Gastrocnemius medialis (tissue), 4 donors: ENCODE results near the gene OR13J1. TPM values are rescaled to one million over a fixed set of nuclear protein-coding genes. Genes with fewer than 3 reads are reported as not detected.

Experiments used
- ATAC-seq, 2 donors: fragments of 150-250 bp; one replicate each; pipeline ENCODE4 v1.9.1; 2016
- DNase-seq, 2 donors: peaks; one replicate each; pipeline ENCODE4 v3.0.0-alpha.2; 2019
- H3K27ac ChIP-seq, 4 donors: fragments of 200-600 bp; sonication (generic); 1 replicate in 1 of 4; 2 replicates in 3 of 4; pipeline ENCODE4 v1.5.1; 2016 to 2018; ENCODE audit warnings: mild to moderate bottlenecking in 2 of 4, moderate library complexity in 1 of 4
- H3K27me3 ChIP-seq, 3 donors: fragments of 200-600 bp; sonication (generic) in 2 of 3; 1 replicate in 1 of 3; 2 replicates in 2 of 3; pipeline versions ENCODE4 v1.5.1 to v1.6.0; 2016 to 2019; ENCODE audit warnings: mild to moderate bottlenecking in 1 of 3, moderate library complexity in 1 of 3
- H3K36me3 ChIP-seq, 2 donors: fragments of 200-600 bp; sonication (generic) in 1 of 2; one replicate each; pipeline ENCODE4 v1.5.1; 2017 to 2018
- H3K4me1 ChIP-seq, 2 donors: fragments of 200-600 bp; sonication (generic) in 1 of 2; one replicate each; pipeline ENCODE4 v1.5.1; 2016 to 2017; ENCODE audit warnings: mild to moderate bottlenecking in 2 of 2
- H3K4me3 ChIP-seq, 4 donors: fragments of 200-600 bp; sonication (generic) in 3 of 4; 1 replicate in 1 of 4; 2 replicates in 3 of 4; pipeline ENCODE4 v1.5.1; 2016 to 2019; ENCODE audit warnings: mild to moderate bottlenecking in 2 of 4
- H3K9me3 ChIP-seq, 3 donors: fragments of 200-600 bp; sonication (generic) in 2 of 3; 1 replicate in 1 of 3; 2 replicates in 2 of 3; pipeline ENCODE4 v1.5.1; 2016 to 2019
- CTCF ChIP-seq, 5 experiments: fragments of 450-650 bp in 3 of 5; fragments of 200-600 bp in 2 of 5; sonication (generic) in 2 of 5; IDR thresholded peaks in 4 of 5; conservative IDR thresholded peaks in 1 of 5; 1 replicate in 4 of 5; 2 replicates in 1 of 5; pipeline ENCODE4 v1.5.1; 2016 to 2019; ENCODE audit warnings: antibody characterized with exemption in 5 of 5, mild to moderate bottlenecking in 3 of 5, moderate library complexity in 3 of 5
- POLR2A ChIP-seq, 2 donors: fragments of 450-650 bp; IDR thresholded peaks; one replicate each; pipeline ENCODE4 v1.6.1; 2017; ENCODE audit warnings: antibody characterized with exemption in 2 of 2, mild to moderate bottlenecking in 2 of 2, moderate library complexity in 2 of 2
- in situ Hi-C, 4 donors: fragments of 200-750 bp; cut with MboI; loops; one replicate each; pipeline versions ENCODE4 v1.15.0 to v1.8.0; 2017; ENCODE audit warnings: low sequenced_read_pairs in 4 of 4
- intact Hi-C: fragments of 100-400 bp; cut with DNase I; formaldehyde crosslinking; loops from one replicate; pipeline ENCODE4 v1.15.1; 2023; ENCODE audit warnings: low total_unique reads
- total RNA-seq, 4 donors: library from RNA; depleted of rRNA; stranded (reverse); fragments of >200 nt; gene quantifications; one replicate each; pipeline versions ENCODE4 v1.1.0 to v1.2.3, GENCODE V29; 2016

OR13J1 gene
- total RNA-seq, 4 donors from 2014 or later, result not detected

GRCh38 chr9:35826071-35826701 is 44.0 kb downstream of the OR13J1 start:
- DNase-seq, result no peak
- H3K36me3 ChIP-seq, result no peaks in the 10 kb centered on the region
- intact Hi-C loops (loop anchor here (1.0 to 5.0 kb wide), 2 partner anchors 36 to 56 kb away; no protein-coding TSS in a partner anchor), in situ Hi-C loops (no loop called here)
- ATAC-seq, result peak; percentile 27 to 46
- peaks cover 13 to 23% of the 10 kb centered on the region in 2 donors for H3K4me1 ChIP-seq
- H3K27me3 ChIP-seq, result no peaks in the 10 kb centered on the region
- no peaks in the 10 kb centered on the region for H3K9me3 ChIP-seq
- no peak overlapping the region for H3K4me3 ChIP-seq
- TF ChIP-seq CTCF (IDR thresholded peaks at IDR 0.05 in 4 of 5, conservative IDR thresholded peaks at IDR 0.05 in 1 of 5) (peak; percentile 52 to 80 (median 77)), POLR2A (IDR thresholded peaks at IDR 0.05) (no peak)
- H3K27ac ChIP-seq, result no peak overlapping the region

DNA sequence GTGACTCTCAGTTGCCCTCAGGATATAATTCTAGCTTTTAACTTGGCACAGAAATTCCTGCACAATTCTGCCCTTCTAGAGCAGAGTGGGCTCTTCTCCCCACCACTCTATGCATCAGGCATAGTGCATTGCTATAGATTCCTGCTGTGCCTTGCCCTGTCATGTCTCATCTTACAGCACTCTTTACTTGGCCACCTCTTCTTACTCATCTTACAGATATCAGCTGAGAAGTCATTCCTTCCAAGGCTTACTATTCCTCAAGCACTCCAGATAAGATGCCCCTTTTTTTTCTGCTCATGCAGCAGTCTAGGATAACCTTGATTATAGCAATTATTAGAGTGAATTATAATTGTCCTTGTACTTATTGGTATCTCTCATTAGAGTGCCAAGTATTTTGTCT is 47.3 kb downstream of the OR13J1 start:
- no peak for DNase-seq
- Histone ChIP-seq H3K36me3 (no peaks in the 10 kb centered on the region), H3K4me3 (no peak overlapping the region), H3K4me1 (no peaks in the 10 kb centered on the region), H3K9me3 (no peaks in the 10 kb centered on the region), H3K27ac (no peak overlapping the region), H3K27me3 (no peaks in the 10 kb centered on the region)
- intact Hi-C loops, result no loop called here
- in situ Hi-C loops, result no loop called here
- ATAC-seq, result no peak
- TF ChIP-seq POLR2A (IDR thresholded peaks at IDR 0.05) (no peak), CTCF (IDR thresholded peaks at IDR 0.05 in 4 of 5, conservative IDR thresholded peaks at IDR 0.05 in 1 of 5) (no peak)

DNA sequence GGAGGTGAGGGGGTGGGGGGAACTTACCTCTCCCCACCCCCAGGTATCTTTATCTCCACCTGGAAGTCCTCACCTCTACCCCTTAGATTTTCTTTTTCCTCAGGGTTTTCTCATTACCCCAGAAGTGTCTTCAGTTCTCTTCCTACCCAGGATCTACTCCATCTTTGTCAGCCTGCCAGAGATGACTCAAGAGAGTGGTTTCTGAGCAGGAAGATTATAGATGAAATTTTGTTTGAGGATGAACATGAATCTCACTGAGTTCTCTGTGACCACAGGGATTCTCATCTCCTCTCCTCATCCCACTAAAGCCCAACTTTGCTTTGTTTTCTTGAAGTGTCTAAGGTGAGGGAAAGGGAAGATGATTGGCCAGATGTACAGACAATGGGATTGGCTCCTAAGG is 50.1 kb downstream of the OR13J1 start:
- no peaks in the 10 kb centered on the region for H3K36me3 ChIP-seq
- no peak overlapping the region for H3K27ac ChIP-seq
- H3K27me3 ChIP-seq, result no peaks in the 10 kb centered on the region
- H3K4me1 ChIP-seq, result no peaks in the 10 kb centered on the region
- DNase-seq (no peak), ATAC-seq (no peak)
- TF ChIP-seq POLR2A (IDR thresholded peaks at IDR 0.05) (no peak), CTCF (IDR thresholded peaks at IDR 0.05 in 4 of 5, conservative IDR thresholded peaks at IDR 0.05 in 1 of 5) (no peak)
- no peak overlapping the region for H3K4me3 ChIP-seq
- intact Hi-C loops, result no loop called here
- H3K9me3 ChIP-seq, result no peaks in the 10 kb centered on the region
- in situ Hi-C loops, result no loop called here

Other genes with a start within 250 kb of the OR13J1 start
- gene SIT1, start 219.5 kb downstream of the OR13J1 start, total RNA-seq, result not detected
- gene RMRP, start 212.4 kb downstream of the OR13J1 start, total RNA-seq, result 100 to 1,000 TPM; 115 to 715 (median 367) TPM
- gene CCDC107, start 212.1 kb downstream of the OR13J1 start, total RNA-seq, result 10 to 100 TPM; 21.9 to 45.3 (median 31.5) TPM
- under 1 TPM in 2 of 4 donors, not detected in 2; 0.07 to 0.10 TPM for gene ARHGEF39, start 205.2 kb downstream of the OR13J1 start, total RNA-seq
- gene CA9, start 196.5 kb downstream of the OR13J1 start, total RNA-seq, result not detected
- gene TPM2, start 180.5 kb downstream of the OR13J1 start, total RNA-seq, result 1,000 to 10,000 TPM; 6,121 to 7,913 (median 7,020) TPM
- gene TLN1, start 138.2 kb downstream of the OR13J1 start, total RNA-seq, result 100 to 1,000 TPM; 106 to 256 (median 186) TPM
- gene CREB3, start 137.7 kb downstream of the OR13J1 start, total RNA-seq, result 10 to 100 TPM; 17.8 to 39.6 (median 26.2) TPM
- 10 to 100 TPM; 47.3 to 63.2 (median 51.4) TPM for gene GBA2, start 121.2 kb downstream of the OR13J1 start, total RNA-seq
- 10 to 100 TPM; 22.0 to 41.1 (median 36.3) TPM for gene RGP1, start 121.1 kb downstream of the OR13J1 start, total RNA-seq
- not detected for gene MSMP, start 116.1 kb downstream of the OR13J1 start, total RNA-seq
- gene NPR2, start 78.8 kb downstream of the OR13J1 start, total RNA-seq, result 10 to 100 TPM; 12.3 to 19.2 (median 16.3) TPM
- gene SPAG8, start 58.1 kb downstream of the OR13J1 start, total RNA-seq, result under 1 TPM in 2 of 4 donors, not detected in 2; 0.53 to 0.61 TPM
- 10 to 100 TPM in 3 of 4 donors, 1 to 10 TPM in 1; 4.5 to 26.7 (median 22.0) TPM for gene HINT2, start 55.4 kb downstream of the OR13J1 start, total RNA-seq
- not detected for gene FAM221B, start 41.7 kb downstream of the OR13J1 start, total RNA-seq
- 1 to 10 TPM; 1.9 to 6.4 (median 6.1) TPM for gene TMEM8B, start 41.2 kb downstream of the OR13J1 start, total RNA-seq
- 1 to 10 TPM in 3 of 4 donors, not detected in 1; 3.2 to 5.1 (median 3.3) TPM for gene HRCT1, start 35.8 kb upstream of the OR13J1 start, total RNA-seq
- 1 to 10 TPM; 1.3 to 4.4 (median 2.5) TPM for gene SPAAR, start 39.1 kb upstream of the OR13J1 start, total RNA-seq
- gene OR2S2, start 87.8 kb upstream of the OR13J1 start, total RNA-seq, result not detected
- gene RECK, start 166.5 kb upstream of the OR13J1 start, total RNA-seq, result 1 to 10 TPM; 2.9 to 4.1 (median 3.5) TPM